ENCODE results near the gene SLC27A5.
"Not testable (repeated sequence)": the region's sequence is repeated elsewhere in the genome, so short reads cannot be mapped to it uniquely, and the experiment has no call there.

The SLC27A5 gene

DNA sequence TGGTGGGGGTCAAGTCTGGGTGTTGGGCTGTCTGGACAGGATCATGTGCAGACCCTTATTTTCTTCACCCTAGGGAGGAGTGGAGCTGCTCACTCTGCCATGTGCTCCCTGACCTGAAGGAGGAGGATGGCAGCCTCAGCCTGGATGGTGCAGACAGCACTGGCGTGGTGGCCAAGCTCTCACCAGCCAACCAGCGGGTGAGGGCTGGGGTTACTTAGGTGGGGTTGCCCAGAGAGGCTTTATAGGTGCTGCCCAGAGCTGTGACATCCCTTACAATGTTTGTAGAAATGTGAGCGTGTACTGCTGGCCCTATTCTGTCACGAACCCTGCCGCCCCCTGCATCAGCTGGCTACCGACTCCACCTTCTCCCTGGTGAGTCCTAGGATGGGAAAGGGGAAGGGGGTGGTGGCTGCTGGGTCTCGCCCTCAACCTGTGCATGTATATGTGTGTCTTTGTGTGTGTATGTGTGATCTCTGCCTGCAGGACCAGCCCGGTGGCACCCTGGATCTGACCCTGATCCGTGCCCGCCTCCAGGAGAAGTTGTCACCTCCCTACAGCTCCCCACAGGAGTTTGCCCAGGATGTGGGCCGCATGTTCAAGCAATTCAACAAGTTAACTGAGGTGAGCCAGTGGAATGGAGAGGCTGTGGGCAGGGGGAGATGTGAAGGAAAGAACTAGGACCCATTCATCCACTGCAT lies 38.0 kb upstream of the SLC27A5 start:
- no peak for DNase-seq

DNA sequence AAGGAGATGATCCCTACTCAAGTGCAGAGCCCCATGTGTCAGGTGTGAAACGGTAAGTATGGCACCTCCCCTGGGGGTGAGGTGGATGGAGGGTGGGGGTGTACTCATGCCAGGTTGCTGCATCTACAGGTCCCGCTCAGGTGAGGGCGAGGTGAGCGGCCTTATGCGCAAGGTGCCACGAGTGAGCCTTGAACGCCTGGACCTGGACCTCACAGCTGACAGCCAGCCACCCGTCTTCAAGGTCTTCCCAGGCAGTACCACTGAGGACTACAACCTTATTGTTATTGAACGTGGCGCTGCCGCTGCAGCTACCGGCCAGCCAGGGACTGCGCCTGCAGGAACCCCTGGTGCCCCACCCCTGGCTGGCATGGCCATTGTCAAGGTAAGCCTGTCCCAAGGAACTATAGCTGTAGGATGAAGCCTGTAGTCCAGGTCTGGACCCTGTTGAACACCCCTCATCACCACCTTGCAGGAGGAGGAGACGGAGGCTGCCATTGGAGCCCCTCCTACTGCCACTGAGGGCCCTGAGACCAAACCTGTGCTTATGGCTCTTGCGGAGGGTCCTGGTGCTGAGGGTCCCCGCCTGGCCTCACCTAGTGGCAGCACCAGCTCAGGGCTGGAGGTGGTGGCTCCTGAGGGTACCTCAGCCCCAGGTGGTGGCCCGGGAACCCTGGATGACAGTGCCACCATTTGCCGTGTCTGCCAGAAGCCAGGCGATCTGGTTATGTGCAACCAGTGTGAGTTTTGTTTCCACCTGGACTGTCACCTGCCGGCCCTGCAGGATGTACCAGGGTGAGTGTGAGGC lies 37.3 kb upstream of the SLC27A5 start:
- DNase-seq: no peak

DNA sequence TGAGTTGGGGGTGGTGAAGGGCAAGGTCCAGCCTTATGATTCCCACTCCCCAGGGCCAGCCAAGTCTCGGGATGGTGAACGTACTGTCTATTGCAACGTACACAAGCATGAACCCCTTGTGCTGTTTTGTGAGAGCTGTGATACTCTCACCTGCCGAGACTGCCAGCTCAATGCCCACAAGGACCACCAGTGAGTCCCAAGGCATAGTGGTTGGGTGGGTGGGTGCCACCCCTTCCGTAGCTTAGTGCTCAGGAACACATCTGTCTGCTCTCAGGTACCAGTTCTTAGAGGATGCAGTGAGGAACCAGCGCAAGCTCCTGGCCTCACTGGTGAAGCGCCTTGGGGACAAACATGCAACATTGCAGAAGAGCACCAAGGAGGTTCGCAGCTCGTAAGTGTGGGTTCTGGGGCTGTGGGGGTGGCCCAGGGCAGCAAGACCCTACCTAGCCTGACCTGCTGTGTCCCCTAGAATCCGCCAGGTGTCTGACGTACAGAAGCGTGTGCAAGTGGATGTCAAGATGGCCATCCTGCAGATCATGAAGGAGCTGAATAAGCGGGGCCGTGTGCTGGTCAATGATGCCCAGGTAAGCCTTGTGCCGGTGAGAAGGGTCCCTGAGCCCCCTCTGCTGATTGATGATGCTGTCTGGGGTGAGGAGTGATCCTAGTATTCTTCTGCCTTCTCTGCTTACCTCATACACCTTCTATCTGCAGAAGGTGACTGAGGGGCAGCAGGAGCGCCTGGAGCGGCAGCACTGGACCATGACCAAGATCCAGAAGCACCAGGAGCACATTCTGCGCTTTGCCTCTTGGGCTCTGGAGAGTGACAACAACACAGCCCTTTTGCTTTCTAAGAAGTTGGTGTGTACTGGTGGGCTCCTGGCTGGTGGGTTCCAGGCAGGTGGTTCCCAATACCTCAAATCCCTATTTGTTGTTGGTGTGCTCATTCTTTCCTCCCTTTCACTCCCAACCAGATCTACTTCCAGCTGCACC lies 35.8 kb upstream of the SLC27A5 start:
- no peak for DNase-seq

DNA sequence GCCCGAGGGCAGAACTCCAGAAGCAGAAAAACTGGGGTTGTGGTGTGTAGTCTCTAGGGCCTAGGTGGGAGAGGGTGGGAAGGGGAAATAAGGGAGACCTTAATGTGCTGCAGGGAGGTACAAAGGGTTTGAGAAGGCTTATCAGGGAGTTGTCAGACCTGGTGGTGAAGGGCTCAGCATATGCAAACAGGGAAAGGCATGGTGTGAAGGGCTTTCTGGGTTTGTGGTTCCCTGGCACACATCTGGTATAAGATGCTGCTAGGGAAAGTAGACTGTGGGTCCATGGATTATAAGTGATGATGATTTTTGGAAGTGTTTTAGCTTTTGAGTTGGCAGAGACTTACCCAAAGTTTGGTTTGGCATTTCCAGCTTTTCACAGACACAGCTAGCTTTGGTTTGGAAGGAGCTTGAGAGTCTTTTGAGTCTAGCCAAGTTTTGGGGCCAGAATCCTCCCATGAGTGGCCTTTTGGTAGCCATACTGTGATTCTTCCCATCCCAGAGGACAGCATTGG lies 34.3 kb upstream of the SLC27A5 start:
- no peak for DNase-seq

DNA sequence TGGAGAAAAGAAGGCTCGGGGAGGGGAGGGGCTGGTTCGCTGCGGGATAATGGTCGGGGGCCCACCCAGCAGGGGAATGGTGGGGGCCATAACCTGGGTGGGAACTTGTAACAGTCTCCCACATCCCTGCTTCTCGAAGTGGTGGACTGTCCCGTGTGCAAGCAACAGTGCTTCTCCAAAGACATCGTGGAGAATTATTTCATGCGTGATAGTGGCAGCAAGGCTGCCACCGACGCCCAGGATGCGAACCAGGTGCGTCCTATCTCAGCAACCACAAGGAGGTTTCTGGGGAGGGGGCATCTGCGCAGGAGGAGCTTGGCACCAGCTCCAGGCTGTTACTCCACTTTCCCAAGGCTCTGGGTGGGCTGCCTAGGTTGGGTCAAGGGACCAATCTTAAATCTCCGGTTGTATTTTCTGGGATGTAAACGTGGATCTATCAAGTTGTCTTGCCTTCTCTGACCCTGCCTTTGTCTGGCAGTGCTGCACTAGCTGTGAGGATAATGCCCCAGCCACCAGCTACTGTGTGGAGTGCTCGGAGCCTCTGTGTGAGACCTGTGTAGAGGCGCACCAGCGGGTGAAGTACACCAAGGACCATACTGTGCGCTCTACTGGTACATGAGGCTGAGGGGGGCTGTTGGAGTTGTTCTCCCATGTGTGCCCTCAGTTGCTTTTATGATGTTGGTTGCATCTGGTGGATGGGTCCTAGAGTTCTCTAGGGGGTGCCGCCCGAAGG lies 33.7 kb upstream of the SLC27A5 start:
- no peak for DNase-seq

DNA sequence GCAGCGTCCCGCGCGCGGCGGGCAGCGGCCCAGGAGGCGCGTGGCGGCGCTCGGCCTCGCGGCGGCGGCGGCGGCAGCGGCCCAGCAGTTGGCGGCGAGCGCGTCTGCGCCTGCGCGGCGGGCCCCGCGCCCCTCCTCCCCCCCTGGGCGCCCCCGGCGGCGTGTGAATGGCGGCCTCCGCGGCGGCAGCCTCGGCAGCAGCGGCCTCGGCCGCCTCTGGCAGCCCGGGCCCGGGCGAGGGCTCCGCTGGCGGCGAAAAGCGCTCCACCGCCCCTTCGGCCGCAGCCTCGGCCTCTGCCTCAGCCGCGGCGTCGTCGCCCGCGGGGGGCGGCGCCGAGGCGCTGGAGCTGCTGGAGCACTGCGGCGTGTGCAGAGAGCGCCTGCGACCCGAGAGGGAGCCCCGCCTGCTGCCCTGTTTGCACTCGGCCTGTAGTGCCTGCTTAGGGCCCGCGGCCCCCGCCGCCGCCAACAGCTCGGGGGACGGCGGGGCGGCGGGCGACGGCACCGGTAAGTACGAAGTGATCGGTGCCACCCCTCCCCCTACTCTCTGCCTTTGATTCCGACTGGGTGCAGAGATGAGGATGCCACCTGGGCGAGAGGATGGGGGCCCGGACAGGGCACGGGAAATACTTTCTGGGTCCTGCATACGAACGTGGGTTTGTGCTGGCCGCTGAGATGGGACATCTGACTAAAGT lies 32.9 kb upstream of the SLC27A5 start:
- no peak for DNase-seq

DNA sequence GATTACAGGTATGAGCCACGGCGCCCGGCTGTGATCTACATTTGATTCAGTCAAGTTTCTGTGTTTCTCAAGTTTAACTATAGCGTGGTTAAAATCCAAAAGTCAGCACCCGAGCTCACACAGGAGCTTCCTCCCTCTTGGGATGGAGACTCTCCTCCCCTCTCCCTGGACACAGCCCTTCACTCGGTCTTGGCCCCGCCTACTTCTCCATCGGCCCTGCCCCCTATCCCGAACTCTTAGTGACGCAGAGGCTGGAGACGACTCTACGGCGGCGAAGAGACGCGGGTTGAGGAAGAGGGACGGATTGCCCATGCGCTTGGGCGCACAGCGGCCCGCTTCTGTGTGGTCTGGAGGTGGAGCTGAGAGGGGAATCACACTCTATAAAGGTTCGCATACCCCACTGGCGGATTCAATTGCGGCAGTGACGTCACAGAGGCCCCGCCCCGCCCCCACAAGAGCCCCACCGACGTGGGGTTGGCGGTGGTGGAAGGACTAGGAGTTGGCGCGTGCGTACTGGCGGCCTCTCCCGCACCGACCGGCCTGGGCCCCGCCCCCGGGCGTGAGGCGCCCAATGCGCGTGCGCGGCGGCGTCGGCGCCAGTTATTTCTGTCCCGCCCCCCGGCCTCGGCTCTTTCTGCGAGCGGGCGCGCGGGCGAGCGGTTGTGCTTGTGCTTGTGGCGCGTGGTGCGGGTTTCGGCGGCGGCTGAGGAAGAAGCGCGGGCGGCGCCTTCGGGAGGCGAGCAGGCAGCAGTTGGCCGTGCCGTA lies 32.2 kb upstream of the SLC27A5 start, which contains the start of gene TRIM28:
Gene TRIM28, plus strand, starts transcription at position 239 of the 765 bp plus-strand sequence. CDS start 694 bp downstream, outside the sequence.
- DNase-seq: no peak

DNA sequence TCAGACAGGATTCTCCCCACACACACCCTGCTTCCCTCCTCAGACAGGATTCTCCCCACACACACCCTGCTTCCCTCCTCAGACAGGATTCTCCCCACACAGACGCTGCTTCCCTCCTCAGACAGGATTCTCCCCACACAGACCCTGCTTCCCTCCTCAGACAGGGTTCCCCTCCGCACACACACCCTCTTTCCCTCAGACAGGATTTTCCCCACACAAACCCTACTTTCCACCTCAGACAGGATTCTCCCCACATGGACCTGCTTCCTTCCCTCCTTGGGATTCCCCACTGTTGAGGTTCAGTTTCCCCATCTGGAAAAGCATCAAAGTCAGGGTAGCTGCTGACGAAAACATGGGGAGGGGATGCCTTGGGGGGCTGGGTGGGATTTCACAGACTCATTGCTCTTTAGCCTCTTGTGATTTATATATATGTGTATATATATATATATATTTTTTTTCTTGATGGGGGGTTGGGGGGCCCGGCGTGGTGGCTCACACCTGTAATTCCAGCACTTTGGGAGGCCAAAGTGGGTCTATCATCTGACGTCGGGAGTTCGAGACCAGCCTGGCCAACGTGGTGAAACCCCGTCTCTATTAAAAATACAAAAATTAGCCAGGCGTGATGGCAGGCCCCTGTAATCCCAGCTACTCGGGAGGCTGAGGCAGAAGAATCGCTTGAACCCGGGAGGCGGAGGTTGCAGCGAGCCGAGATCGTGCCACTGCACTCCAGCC lies 31.0 kb upstream of the SLC27A5 start:
- DNase-seq: not testable (repeated sequence)

DNA sequence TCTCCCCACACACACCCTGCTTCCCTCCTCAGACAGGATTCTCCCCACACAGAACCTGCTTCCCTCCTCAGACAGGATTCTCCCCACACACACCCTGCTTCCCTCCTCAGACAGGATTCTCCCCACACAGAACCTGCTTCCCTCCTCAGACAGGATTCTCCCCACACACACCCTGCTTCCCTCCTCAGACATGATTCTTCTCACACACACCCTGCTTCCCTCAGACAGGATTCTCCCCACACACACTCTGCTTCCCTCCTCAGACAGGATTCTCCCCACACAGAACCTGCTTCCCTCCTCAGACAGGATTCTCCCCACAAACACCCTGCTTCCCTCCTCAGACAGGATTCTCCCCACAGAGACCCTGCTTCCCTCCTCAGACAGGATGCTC lies 27.4 kb upstream of the SLC27A5 start:
- not testable (repeated sequence) for DNase-seq

DNA sequence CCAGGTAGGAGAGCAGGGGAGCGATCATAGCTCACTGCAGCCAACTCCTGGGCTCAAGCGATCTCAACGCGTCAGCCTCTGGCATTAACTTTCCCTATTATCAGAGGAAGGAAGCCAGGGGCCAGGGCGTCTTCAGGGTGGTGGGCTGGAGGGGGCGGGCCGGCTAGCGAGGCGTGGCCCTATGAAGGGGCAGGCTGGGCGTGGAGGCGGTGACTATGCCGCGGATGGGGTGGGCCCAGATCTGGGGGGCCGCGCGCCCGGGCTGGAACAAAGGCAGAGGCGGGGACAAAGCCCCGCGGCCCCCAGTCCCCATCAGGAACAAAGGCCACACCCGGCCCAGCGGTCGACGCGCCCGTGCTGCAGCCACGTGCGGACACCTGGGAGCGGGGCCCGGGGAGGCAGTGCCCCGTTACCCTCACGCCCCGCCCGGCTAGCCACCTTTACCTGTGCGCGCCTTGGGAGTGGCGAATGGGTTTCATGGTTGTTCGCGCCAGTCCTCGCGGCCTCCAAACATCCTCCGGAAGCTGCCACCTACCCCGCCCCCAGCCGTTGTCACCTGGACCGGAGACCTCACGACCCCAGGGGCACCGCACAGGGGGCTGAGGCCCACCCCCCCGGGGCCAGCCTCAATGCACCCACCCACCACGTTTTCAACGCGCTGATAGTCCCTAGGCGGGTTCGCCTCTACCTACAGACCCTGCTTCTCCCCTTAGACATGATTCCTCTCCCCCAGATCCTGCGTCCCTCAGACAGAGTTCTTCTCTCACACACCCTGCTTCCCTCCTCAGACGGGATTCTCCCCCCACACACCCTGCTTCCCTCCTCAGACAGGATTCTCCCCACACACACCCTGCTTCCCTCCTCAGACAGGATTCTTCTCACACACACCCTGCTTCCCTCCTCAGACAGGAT lies 26.7 kb upstream of the SLC27A5 start:
- DNase-seq: no peak

DNA sequence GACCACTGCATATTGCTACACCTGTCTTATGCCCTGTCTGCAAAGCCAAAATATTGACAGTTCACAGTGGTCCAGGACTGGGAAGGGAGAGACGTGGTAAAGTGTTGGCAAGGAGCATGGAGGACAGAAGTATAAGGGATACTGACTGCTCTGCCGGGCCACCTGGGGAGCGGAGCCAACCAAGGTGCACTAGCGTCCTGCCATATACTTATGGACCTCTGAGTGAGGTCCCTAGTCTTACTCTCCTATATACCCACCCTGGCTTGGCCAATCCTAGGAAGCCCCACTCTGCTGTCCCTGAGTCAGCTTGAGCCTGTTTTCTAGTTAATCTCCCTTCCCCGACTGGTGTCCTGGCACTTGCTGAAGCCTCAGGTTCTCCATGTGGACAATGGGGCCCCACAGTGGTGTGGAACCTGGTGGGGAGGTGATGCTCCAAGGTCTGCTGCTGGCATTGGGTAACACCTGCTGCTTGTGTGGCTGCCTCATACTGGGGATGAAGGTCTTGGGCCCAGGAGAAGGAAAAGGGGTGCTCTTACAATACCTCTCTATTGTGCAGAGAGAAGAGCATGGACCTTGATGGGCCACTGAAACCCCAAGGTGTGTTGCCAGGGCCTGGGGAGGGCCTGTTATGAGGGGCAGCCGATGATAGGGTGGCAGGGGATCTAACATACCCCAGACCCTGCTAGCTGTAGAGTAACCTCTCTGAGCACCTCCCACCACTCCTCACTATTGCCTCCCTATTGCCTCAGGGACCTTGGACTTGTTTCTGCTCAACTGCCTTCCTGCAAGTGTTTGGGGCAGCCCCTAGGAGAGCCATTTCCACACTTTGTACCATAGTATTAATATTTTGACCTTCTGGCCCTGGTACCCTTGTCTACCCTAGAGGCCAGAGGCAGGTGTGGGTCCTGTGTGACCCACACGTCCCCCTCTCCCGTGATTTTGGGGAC lies 25.3 kb upstream of the SLC27A5 start:
- DNase-seq: no peak

DNA sequence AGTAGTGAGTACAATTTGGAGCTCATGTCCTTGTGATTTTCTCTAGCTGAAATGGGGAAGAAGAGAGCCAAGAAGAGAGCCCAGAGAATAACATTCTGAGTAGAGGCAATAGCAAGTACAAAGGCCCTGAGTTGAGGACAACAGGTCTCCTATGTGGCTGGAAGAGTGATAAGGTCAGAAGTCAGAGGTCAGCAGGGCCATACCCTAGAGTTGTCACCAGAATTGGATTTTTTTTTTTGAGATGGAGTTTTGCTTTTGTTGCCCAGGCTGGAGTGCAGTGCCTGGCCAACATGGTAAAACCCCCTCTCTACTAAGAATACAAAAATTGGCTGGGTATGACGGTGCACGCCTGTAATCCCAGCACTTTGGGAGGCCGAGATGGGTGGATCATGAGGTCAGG lies 24.1 kb upstream of the SLC27A5 start:
- DNase-seq: no peak

DNA sequence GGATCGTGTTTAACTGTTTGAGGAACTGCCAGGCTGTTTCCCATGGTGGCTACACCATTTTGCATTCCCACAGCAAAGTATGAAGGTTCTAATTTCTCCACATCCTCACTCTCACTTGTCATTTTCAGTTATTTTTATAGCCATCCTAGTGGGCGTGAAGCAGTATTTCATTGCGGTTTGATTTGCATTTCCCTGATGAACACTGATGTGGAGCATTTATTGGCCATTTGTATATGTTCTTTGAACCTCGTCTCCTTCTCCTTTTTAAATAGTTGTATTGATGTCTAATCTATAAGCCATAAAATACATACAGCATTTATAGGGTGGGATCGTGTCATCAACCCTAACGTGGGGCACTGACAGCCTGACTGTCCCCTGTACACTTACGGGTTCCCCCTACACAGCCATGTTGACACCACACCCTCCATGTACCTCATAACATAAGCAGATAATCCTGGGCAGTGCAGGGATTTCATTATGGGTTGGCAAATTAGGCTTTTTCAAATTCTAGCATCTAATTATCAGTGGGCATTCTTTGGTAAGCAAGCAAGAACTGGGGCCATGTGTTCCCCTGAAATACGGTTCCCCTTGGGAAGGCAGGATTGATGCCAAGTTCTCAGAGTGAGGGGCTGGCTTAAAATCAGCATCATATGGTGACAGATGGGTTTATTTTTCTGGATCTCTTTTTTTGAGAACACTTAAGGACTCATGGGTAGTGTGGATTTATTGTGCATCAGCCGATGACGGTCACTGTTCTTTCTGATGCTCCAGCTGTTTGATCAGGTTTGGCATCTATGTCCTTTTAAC lies 19.4 kb upstream of the SLC27A5 start:
- DNase-seq: no peak

DNA sequence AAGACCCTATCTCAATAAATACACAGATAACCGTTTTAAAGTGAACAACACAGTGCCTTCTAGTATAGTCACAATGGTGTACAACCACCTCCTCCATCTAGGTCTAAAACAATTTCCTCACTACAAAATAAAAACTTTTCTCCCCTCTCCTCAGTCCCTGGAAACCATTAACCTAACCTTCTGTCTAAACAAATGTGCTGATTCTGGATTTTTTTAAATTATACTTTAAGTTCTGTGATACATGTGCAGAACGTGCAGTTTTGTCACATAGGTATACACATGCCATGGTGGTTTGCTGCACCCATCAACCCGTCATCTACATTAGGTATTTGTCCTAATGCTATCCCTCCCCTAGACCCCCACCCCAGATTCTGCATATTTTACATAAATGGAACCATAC lies 17.6 kb upstream of the SLC27A5 start:
- DNase-seq: no peak

DNA sequence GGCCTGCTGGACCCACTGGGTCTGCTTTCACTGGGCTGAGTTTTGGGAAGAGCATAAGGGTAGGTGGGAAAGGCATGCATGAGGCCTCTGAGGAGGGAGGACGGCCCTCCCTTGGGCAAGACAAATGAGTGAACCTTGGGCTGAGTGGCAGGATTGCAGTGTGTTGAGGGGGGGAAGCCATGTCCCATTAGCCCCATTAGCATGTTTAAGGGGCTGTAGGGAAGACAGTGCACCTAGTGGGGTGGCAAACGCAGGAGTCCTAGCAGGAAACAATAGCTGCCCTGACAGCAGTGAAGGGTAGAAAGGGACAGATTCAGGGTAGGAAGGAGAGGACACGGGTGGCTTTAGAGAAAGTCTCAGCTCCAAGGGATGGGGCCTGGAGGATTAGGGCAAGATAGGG lies 10.9 kb upstream of the SLC27A5 start:
- DNase-seq: no peak

DNA sequence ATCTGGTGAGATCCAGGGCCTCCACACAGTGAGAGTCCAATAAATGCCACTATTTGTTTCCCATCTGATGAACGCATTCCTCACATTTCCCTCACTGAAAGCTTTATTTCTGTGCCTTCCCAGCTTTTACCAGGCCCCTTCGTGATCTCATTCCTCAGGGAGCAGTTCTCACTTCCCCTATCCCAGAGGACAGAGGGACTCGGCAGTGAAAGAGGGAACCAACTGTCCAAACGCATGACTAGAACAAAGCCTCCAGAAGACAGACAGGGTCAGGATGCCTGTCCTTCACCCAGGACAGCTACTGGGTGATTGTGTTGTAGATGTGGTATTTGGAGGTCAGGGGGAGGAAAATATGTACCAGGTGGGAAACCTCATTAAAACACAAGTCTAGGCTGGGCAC lies 9.9 kb upstream of the SLC27A5 start:
- DNase-seq: no peak

DNA sequence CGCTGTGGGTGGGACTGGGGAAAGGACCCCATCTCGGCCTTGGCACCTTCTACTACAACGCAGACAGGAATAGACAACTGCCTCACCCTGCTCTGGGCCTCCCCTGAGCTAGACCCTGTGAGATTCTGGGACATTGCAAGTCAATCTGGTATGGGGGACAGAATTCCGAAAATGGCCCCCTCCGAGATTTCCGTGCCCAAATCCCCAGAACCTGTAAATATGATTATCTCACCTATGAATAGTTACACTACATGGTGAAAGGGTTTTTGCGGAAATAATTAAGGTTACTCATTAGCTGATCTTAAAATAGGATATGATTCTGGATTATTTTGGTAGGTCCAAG lies 8.4 kb upstream of the SLC27A5 start:
- DNase-seq: no peak

Data from cortex of kidney (tissue), 1 donor.